Measurements from ENCODE around the gene SLC39A10.

- TF ChIP-seq CTCF (IDR thresholded peaks at IDR 0.05) = no peak
- TF ChIP-seq POLR2A (IDR thresholded peaks at IDR 0.05) = no peak
Measured at GRCh38 chr2:195677884-195678283, 20.9 kb downstream of the SLC39A10 start.
